Muscle layer of colon (tissue), 2 donors: ENCODE results near the gene MYEF2.

Experiments used
- H3K27ac ChIP-seq: one replicate; pipeline ENCODE4 v1.7.0; 2013; ENCODE audit warnings: low read depth, mild to moderate bottlenecking, low read length, moderate library complexity
- H3K27me3 ChIP-seq, 2 donors: one replicate each; pipeline ENCODE4 v1.7.0; 2013; ENCODE audit warnings: low read length in 2 of 2, mild to moderate bottlenecking in 2 of 2; ENCODE audit not compliant: insufficient read depth in 2 of 2, control insufficient read depth in 1 of 2
- H3K36me3 ChIP-seq: one replicate; pipeline ENCODE4 v1.7.0; 2013; ENCODE audit warnings: mild to moderate bottlenecking, low read length; ENCODE audit not compliant: insufficient read depth
- H3K4me1 ChIP-seq: one replicate; pipeline ENCODE4 v1.7.0; 2013; ENCODE audit warnings: mild to moderate bottlenecking, low read length; ENCODE audit not compliant: insufficient read depth
- H3K4me3 ChIP-seq, 2 donors: one replicate each; pipeline ENCODE4 v1.7.0; 2013; ENCODE audit warnings: low read length in 2 of 2, low read depth in 1 of 2, mild to moderate bottlenecking in 1 of 2, moderate library complexity in 1 of 2
- H3K9ac ChIP-seq: one replicate; pipeline ENCODE4 v1.7.0; 2013; ENCODE audit warnings: low read length
- H3K9me3 ChIP-seq: one replicate; pipeline ENCODE4 v1.7.0; 2013; ENCODE audit warnings: mild to moderate bottlenecking, low read length
- donor health status: abdominal sarcoma.
- donor health status: Adenocarcinoma of cecum.

Gene MYEF2

DNA sequence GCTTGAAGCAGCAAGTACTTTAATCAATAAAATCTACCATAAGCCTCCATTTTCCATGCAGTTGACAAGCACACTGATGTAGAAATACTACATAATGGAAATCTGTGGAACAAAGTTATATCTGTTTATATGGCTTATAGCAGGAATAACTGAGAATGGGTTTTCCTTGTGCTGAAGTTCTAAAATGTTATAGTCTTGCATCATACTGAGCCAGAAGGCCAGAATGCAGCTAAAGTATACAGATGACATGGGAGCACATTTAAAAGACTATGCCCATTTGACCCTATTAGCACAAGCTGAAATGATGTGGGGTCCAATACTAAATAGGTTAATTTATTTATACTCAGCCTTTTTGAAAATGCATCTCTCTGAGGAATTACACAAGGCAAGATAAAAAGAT is 32.2 kb downstream of the MYEF2 start:
- H3K27ac ChIP-seq = no peak overlapping the region
- H3K4me1 ChIP-seq = peaks cover 29% of the 10 kb centered on the region
- H3K36me3 ChIP-seq = peaks cover 6% of the 10 kb centered on the region
- no peaks in the 10 kb centered on the region for H3K27me3 ChIP-seq
- no peak overlapping the region for H3K4me3 ChIP-seq
- no peaks in the 10 kb centered on the region for H3K9me3 ChIP-seq
- H3K9ac ChIP-seq = no peak overlapping the region

DNA sequence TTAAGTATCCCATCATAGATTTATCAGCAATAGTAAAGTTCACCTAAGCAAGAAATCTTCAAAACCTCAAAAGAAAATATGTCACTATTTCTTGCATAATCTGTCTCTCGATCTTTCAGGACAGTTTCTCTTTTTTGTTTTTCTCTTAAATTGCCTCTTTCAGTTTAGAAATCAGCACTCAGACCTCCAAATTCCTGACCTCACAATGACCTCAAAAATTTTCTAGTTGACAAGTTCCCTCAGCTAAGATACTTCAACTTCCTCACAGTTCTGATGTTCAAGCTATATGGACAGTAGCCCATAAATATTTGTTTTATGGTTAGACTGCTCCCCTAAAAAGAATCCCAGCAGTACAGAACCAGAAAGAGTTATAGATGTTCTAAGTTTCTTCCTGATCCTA is 33.2 kb downstream of the MYEF2 start:
- Histone ChIP-seq H3K36me3 (peaks cover 2% of the 10 kb centered on the region), H3K27me3 (no peaks in the 10 kb centered on the region), H3K27ac (no peak overlapping the region), H3K9me3 (no peaks in the 10 kb centered on the region), H3K9ac (no peak overlapping the region), H3K4me1 (peaks cover 29% of the 10 kb centered on the region), H3K4me3 (no peak overlapping the region)

DNA sequence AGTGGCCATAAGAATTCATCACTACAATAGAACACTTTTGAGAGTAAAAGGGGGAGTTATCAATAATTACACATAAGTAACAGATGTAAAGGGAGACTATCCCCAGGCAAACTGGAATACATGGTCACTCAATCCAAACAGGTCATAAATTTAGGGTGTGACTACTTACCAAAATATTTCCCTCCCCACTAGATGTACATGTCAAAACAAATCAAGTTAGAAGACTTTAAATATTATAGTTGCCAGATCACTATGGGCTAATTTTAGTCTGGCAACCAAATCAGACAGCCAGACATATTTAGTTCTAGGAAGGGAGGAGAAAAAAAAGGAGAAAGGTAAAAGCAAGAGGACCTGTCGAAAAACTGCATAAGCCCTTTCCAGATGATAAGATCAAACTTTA is 34.2 kb downstream of the MYEF2 start:
- Histone ChIP-seq H3K4me1 (peaks cover 29% of the 10 kb centered on the region), H3K36me3 (no peaks in the 10 kb centered on the region), H3K9ac (no peak overlapping the region), H3K9me3 (no peaks in the 10 kb centered on the region), H3K4me3 (no peak overlapping the region), H3K27ac (no peak overlapping the region), H3K27me3 (no peaks in the 10 kb centered on the region)

DNA sequence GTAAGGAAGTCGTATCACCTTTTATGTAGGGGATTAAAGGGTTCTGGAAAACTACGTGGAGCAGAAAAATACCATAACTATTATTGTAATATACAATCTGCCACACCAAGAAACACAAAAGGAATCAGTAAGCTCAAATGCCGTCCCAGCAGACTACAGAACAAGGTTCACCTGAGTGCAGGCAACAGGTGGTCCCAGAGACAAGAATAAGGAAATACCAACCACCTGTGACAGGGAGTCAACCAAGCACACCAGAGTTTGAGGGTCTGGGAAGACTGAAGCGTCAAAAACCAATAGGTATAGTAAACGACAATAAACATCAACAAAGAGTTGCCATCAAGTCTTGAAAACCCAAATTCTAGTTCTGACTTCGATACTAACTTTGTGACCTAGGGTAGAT is 45.2 kb downstream of the MYEF2 start:
- Histone ChIP-seq H3K9me3 (no peaks in the 10 kb centered on the region), H3K9ac (no peak overlapping the region), H3K4me3 (no peak overlapping the region), H3K4me1 (no peaks in the 10 kb centered on the region), H3K27ac (no peak overlapping the region), H3K36me3 (no peaks in the 10 kb centered on the region), H3K27me3 (no peaks in the 10 kb centered on the region)

DNA sequence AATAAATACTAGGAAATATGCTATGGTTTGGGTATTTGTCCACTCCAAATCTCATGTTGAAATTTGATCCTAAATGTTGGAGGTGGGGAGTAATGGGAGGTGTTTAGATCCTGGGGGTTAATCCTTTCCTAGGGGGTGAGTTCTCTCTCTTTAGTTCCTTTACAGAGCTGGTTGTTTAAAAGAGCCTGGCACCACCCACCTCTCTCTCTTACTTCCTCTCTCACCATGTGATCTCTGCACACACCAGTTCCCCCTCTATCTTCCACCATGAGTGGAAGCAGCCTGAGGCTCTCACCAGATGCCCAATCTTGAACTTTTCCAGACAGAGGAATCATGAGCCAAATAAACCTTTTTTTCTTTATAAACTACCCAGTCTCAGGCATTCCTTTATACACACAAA is 46.8 kb downstream of the MYEF2 start:
- Histone ChIP-seq H3K9me3 (no peaks in the 10 kb centered on the region), H3K36me3 (no peaks in the 10 kb centered on the region), H3K4me3 (no peak overlapping the region), H3K27me3 (no peaks in the 10 kb centered on the region), H3K9ac (no peak overlapping the region), H3K4me1 (no peaks in the 10 kb centered on the region), H3K27ac (no peak overlapping the region)

DNA sequence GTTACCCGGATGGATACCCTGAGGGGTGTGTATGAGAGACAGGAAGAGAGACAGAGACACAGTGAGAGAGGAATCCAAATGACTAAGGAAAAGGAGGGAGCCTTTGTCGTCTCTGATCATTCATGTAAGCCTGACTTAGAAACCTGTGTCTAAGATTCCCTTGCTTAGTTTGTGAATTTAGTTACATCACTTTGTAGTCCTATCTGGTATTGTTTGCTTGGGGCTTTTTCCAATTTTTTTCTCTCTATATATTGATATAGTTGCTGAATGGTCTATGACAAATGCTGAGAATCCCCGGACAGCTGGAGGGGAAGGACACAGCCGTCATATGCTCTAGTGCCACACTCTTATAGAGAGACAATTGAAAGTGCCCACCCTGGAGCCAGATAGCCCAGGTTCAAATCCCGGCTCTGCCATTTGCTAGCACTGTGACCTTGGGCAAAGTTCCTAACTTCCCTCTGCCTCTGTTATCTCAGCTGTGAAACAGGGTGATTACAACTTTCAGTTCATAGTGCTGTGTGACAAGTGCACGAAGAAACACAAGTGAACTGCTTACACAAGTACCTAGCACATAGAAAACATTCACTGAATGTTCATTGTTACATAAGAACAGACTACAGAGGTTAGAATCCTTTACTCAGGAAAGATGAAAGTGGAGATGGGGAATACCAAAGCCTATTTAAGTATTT is 51.3 kb downstream of the MYEF2 start:
- H3K9me3 ChIP-seq = no peaks in the 10 kb centered on the region

DNA sequence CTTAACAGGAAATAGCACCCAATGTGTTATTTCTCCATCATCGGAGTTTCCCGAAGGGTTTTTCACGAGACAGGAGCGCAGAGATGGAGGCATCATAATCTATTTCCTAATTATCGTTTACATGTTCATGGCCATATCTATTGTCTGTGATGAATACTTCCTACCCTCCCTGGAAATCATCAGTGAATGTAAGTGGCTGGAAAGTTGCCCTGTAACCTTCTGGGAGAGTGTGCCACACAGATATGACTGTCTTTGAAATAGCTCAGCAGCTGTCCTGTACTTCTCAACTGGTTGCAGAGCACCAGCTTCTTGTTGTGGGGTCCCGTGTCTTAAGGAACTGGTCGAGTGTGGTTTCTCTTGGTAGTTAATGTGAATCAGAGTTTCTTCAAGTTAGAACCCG is 56.2 kb downstream of the MYEF2 start:
- no peaks in the 10 kb centered on the region for H3K9me3 ChIP-seq
- H3K27ac ChIP-seq = no peak overlapping the region
- H3K9ac ChIP-seq = no peak overlapping the region
- H3K4me3 ChIP-seq = no peak overlapping the region
- H3K36me3 ChIP-seq = no peaks in the 10 kb centered on the region
- no peaks in the 10 kb centered on the region for H3K4me1 ChIP-seq
- H3K27me3 ChIP-seq = no peaks in the 10 kb centered on the region

More for the DNA sequence above, 51.3 kb downstream of the MYEF2 start:
- Histone ChIP-seq H3K27ac (no peak overlapping the region), H3K4me3 (no peak overlapping the region), H3K36me3 (no peaks in the 10 kb centered on the region), H3K4me1 (no peaks in the 10 kb centered on the region), H3K27me3 (no peaks in the 10 kb centered on the region), H3K9ac (no peak overlapping the region)

DNA sequence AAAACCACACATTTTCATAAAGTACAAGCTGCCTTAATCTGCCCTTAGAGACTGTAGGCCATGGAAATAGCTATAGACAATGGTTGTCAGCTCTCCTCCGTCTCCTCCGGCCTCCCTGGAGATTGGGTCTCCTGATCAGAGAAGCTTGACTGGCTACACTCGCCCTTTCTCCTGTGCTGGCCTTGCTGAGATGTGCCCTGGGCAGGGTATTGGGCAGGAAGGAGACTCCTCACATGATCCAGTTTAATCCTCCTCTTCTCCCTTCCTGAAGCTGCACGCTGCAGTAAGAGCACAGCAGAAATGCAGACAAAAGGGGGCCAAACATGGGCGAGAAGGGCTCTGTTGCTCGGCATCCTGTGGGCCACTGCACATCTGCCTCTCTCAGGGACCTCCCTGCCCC is 57.4 kb downstream of the MYEF2 start, which contains the start of gene SLC24A5:
SLC24A5 (plus strand) TSS at position 246 of the 400 bp plus-strand sequence; CDS start at position 301, 55 bp downstream.
- Histone ChIP-seq H3K9me3 (no peaks in the 10 kb centered on the region), H3K9ac (no peak within 1 kb of the TSS), H3K27me3 (no peaks in the 10 kb centered on the region), H3K4me1 (no peaks in the 10 kb centered on the region), H3K27ac (no peak within 1 kb of the TSS), H3K4me3 (no peak within 1 kb of the TSS), H3K36me3 (no peaks in the 10 kb centered on the region)

DNA sequence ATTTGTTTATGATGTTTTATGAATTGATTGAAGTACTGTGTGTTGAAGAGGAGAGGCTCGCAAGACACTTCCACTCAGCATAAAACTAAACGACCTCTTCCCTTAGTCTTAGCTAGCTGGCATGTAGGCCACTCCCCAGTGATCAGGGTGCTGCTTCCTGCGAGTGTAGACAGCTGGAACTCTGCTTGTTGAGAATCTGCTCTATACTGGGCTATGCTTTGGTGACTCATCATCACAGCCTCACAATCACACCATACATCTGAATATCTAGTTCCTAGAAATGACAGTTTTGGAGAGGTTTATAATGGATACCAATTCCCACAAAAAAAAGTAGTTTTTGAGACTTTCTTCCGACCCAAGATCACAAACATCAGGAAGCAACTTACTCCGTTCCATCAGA is 58.8 kb downstream of the MYEF2 start:
- H3K9ac ChIP-seq = no peak overlapping the region

DNA sequence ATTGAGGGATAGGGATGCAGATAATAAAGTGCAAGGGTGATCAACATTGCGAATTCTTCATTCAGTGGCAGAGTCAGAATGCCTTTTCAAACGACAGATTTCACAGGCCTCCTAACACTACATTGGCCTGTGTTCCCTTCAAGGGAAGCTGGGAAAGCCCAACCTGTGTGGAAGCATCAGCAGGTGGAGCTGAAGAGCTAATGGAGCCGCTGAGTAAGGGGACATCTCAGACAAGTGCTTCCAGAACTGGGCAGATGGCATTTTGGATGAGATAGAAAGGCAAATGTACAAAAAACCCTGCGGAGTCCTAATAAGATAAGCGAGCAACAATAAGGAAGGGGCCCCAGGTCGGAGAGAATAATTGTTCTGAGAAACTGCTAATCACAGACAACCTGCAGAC is 65.9 kb downstream of the MYEF2 start:
- no peaks in the 10 kb centered on the region for H3K36me3 ChIP-seq
- no peak overlapping the region for H3K27ac ChIP-seq
- no peaks in the 10 kb centered on the region for H3K4me1 ChIP-seq
- H3K4me3 ChIP-seq = no peak overlapping the region
- H3K9ac ChIP-seq = no peak overlapping the region
- H3K27me3 ChIP-seq = no peaks in the 10 kb centered on the region
- H3K9me3 ChIP-seq = no peaks in the 10 kb centered on the region

More for the DNA sequence above, 58.8 kb downstream of the MYEF2 start:
- Histone ChIP-seq H3K27ac (no peak overlapping the region), H3K36me3 (no peaks in the 10 kb centered on the region), H3K4me1 (no peaks in the 10 kb centered on the region), H3K27me3 (no peaks in the 10 kb centered on the region), H3K4me3 (no peak overlapping the region), H3K9me3 (no peaks in the 10 kb centered on the region)

DNA sequence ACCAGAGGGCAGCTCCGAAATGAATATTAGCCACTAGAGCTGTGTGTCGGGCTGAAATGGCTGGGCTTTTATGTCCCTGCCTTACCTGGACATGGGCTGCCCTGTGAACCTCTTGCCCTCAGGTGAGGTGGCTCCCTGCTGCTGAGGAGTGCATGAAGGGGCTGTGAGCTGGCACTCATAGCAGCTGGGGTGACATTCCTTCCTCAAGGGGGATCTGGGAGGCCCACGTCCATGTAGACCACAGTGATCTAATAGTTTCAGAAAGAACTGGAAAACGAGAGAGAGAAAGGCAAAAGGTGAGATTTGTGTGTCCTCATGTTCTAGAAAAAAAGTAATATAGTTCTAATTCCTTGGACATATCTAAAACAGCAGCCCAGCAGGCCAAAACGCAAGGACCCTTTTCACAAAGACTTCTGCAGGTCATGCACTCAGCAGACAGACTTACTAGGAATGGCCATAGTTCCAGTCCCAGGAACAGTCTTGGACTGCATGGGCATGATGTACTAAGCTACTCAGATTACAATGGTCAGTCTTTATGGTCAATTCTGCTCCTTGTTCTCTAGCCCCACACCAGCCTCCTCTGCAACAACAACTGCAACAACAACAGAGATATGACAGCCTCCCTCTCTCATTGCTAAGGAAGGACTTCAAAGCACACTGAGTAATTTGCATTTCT is 68.1 kb downstream of the MYEF2 start:
- Histone ChIP-seq H3K4me1 (no peaks in the 10 kb centered on the region), H3K36me3 (no peaks in the 10 kb centered on the region), H3K9ac (no peak overlapping the region), H3K27me3 (no peaks in the 10 kb centered on the region), H3K4me3 (no peak overlapping the region), H3K27ac (no peak overlapping the region), H3K9me3 (no peaks in the 10 kb centered on the region)

DNA sequence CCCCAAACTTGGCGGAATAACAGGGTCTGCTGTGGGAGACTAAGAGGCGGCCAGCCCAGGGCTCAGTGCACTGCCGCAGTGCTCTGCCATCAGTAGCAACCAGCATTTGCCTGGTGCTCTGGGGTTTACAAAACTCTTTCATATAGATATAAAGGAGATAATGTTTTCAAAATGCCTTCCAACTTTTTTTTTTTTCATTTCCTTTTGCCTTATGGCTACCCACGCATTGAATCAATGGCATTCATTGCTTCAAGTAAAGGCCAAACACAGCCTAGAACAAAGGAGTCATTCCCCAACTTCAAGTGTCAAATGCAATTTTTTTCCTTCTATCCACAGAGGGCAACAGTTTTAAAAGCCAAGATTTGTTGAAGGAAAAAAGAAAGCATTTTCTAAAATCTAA is 68.9 kb downstream of the MYEF2 start:
- Histone ChIP-seq H3K27ac (no peak overlapping the region), H3K36me3 (no peaks in the 10 kb centered on the region), H3K9ac (no peak overlapping the region), H3K4me1 (no peaks in the 10 kb centered on the region), H3K4me3 (no peak overlapping the region), H3K9me3 (no peaks in the 10 kb centered on the region), H3K27me3 (no peaks in the 10 kb centered on the region)
